ENCODE results near the gene TMEM88. TPM values are rescaled to one million over a fixed set of nuclear protein-coding genes. Genes with fewer than 3 reads are reported as not detected.
A peak's percentile ranks its signal among the peaks of the same experiment; 100 is the strongest.

Gene TMEM88
- total RNA-seq, 1 donor from 2014 or later: 12.0 TPM

DNA sequence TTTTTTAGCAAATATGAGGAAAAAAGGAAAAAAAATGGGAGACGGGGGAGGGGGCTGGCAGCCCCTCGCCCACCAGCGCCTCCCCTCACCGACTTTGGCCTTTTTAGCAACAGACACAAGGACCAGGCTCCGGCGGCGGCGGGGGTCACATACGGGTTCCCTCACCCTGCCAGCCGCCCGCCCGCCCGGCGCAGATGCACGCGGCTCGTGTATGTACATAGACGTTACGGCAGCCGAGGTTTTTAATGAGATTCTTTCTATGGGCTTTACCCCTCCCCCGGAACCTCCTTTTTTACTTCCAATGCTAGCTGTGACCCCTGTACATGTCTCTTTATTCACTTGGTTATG lies 1.2 kb upstream of the TMEM88 start:
- peaks cover 37% of the 10 kb centered on the region for H3K4me1 ChIP-seq
- H3K9me3 ChIP-seq: no peaks in the 10 kb centered on the region
- TF ChIP-seq, protein P1, sequence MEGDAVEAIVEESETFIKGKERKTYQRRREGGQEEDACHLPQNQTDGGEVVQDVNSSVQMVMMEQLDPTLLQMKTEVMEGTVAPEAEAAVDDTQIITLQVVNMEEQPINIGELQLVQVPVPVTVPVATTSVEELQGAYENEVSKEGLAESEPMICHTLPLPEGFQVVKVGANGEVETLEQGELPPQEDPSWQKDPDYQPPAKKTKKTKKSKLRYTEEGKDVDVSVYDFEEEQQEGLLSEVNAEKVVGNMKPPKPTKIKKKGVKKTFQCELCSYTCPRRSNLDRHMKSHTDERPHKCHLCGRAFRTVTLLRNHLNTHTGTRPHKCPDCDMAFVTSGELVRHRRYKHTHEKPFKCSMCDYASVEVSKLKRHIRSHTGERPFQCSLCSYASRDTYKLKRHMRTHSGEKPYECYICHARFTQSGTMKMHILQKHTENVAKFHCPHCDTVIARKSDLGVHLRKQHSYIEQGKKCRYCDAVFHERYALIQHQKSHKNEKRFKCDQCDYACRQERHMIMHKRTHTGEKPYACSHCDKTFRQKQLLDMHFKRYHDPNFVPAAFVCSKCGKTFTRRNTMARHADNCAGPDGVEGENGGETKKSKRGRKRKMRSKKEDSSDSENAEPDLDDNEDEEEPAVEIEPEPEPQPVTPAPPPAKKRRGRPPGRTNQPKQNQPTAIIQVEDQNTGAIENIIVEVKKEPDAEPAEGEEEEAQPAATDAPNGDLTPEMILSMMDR (IDR thresholded peaks at IDR 0.05): no peak
- H3K27ac ChIP-seq: no peak overlapping the region
- DNase-seq (peak; percentile 49), ATAC-seq (no peak)
- H3K27me3 ChIP-seq (ENCODE audit: low read depth): no peaks in the 10 kb centered on the region
- H3K36me3 ChIP-seq: peaks cover 64% of the 10 kb centered on the region
- intact Hi-C loops (cut with DNase I): no loop called here
- H3K4me3 ChIP-seq: no peak overlapping the region

DNA sequence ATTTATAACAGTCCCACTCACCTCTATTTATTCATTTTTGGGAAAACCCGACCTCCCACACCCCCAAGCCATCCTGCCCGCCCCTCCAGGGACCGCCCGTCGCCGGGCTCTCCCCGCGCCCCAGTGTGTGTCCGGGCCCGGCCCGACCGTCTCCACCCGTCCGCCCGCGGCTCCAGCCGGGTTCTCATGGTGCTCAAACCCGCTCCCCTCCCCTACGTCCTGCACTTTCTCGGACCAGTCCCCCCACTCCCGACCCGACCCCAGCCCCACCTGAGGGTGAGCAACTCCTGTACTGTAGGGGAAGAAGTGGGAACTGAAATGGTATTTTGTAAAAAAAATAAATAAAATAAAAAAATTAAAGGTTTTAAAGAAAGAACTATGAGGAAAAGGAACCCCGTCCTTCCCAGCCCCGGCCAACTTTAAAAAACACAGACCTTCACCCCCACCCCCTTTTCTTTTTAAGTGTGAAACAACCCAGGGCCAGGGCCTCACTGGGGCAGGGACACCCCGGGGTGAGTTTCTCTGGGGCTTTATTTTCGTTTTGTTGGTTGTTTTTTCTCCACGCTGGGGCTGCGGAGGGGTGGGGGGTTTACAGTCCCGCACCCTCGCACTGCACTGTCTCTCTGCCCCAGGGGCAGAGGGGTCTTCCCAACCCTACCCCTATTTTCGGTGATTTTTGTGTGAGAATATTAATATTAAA lies 638 bp upstream of the TMEM88 start:
- no peaks in the 10 kb centered on the region for H3K27me3 ChIP-seq (ENCODE audit: low read depth)
- TF ChIP-seq, protein P1 (IDR thresholded peaks at IDR 0.05): no peak
- no peaks in the 10 kb centered on the region for H3K9me3 ChIP-seq
- peaks cover 59% of the 10 kb centered on the region for H3K36me3 ChIP-seq
- peaks cover 43% of the 10 kb centered on the region for H3K4me1 ChIP-seq
- intact Hi-C loops (cut with DNase I): no loop called here
- ATAC-seq: no peak
- H3K4me3 ChIP-seq: peak overlapping the region; percentile 81
- H3K27ac ChIP-seq: peak overlapping the region; percentile 84
- peak; percentile 49 for DNase-seq

DNA sequence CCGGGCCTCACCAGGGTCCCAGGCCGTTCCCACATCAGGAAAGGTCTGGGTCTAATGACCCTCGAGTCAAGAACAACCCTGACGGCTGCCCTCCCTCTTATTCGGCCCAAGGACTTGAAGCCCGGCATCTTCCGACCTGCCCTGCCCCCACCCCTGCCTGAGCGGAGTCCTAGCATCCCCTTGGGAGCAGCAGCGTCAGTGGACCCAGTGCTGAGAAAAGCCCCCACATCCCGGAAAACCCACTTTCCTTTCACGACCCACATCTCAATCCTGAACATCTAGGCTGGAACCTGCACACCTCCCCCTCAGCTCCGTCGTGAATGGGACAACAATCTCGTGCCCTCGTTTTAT lies 769 bp downstream of the TMEM88 start:
- H3K9me3 ChIP-seq: no peaks in the 10 kb centered on the region
- H3K4me1 ChIP-seq: peaks cover 44% of the 10 kb centered on the region
- no peak for ATAC-seq
- peaks cover 55% of the 10 kb centered on the region for H3K36me3 ChIP-seq
- no peaks in the 10 kb centered on the region for H3K27me3 ChIP-seq (ENCODE audit: low read depth)
- H3K4me3 ChIP-seq: peak overlapping the region; percentile 81
- DNase-seq: no peak
- intact Hi-C loops (cut with DNase I): no loop called here
- H3K27ac ChIP-seq: peak overlapping the region; percentile 84
- TF ChIP-seq, protein P1 (IDR thresholded peaks at IDR 0.05): no peak

DNA sequence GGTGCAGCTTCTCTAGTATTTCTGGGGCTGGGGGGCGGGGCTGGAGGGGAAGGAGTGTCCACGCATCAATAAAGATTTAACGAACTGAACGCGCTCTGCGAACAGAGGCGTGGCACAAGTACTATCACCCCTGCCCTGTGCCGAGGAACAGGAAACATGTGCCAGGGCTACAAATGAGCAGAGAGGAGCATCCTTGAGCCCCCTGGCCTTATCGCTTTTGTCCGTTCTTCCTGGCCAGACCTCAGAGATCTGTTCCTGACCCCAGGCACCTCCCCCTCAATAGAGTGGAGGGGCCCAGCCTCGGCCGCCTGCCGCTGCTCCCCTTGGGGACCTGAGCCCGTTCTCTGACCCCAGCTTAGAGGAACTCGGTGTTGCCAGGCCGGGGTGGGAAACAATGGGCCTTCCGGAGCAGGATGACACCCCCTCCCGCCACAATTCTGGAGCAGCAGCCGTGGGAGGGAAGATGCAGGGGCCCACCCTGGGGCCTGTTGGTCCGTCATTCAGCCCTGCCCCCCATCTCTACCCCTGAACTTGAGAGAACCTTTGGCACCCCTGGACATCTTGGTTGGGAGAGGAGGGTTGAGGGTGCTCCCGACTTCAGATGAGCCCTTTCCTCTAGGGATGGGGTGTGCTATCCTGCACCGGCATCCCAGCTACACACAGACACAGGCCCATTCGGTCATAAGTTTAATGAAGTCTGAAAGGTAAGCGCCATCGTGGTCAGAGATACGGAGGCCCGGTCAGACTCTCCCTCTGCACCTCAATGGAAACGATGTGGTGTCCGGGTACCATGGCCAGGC lies 1.3 kb downstream of the TMEM88 start:
- TF ChIP-seq, protein P1 (IDR thresholded peaks at IDR 0.05): no peak
- intact Hi-C loops (cut with DNase I): no loop called here
- ATAC-seq (no peak), DNase-seq (peak; percentile 66)
- Histone ChIP-seq H3K4me3 (peak overlapping the region; percentile 81), H3K4me1 (peaks cover 42% of the 10 kb centered on the region), H3K36me3 (peaks cover 51% of the 10 kb centered on the region), H3K9me3 (no peaks in the 10 kb centered on the region), H3K27ac (peak overlapping the region; percentile 84), H3K27me3 (ENCODE audit: low read depth) (no peaks in the 10 kb centered on the region)

DNA sequence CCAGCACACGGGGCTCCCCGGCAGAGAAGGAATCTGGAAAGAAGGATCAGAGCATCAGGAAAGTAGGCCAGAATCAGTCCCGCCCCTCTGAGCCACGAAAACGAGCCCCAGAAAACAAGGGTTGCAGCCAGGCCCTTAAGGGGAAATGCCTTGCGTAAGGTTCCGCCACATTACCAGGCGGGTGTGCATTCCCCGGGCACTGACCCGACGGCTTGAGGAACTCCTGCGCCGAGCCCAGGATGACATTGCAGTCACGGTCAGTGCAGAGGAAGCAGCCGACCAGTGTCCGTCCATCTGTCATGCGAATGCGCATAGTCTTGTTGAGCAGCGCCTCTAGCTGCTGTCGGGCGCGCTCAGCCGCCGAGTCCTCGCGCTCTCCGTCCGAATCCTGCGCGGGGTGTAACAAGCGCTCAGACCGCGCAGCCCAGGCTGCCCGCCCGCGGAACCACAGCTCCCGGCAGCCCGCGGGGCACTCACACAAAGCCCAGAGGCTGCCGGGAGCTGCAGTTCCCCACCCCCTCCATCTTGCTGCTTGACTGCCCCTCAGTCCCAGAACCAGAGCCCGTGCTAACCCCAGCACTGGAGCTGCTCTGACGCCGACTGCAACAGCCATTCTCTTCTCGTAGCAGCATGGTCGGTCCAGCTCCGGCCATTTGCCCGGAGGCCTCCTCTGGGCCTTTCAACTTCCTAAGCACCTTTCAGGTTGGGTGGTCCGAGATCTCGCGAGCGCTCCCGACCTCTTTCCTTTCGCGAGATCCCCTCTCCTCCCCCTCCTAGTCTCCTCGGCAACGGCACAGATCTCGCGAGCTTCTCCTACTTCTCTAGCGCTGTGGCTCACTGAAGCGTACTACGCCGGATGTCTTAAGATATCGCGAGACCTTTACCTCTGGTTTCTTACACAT lies 2.2 kb downstream of the TMEM88 start, which contains the start of gene NAA38:
Gene NAA38 (minus strand): TSS at position 749 of the 902 bp plus-strand sequence. CDS start 96 bp downstream, at position 653.
- Histone ChIP-seq H3K4me3 (peak within 1 kb of the TSS; percentile 81), H3K9me3 (no peaks in the 10 kb centered on the region), H3K36me3 (peaks cover 42% of the 10 kb centered on the region), H3K27me3 (ENCODE audit: low read depth) (no peaks in the 10 kb centered on the region), H3K4me1 (peaks cover 33% of the 10 kb centered on the region), H3K27ac (peak within 1 kb of the TSS; percentile 84)
- TF ChIP-seq, protein P1 (IDR thresholded peaks at IDR 0.05): peak; percentile 43
- intact Hi-C loops (cut with DNase I): no loop called here
- peak; percentile 97 for DNase-seq
- peak; percentile 91 to 93 for ATAC-seq
